PFSK-1 (cell line): ENCODE measurements around the gene POLD1.

ENCODE experiments used
- FOXP2 ChIP-seq: optimal IDR thresholded peaks from 2 replicates; pipeline ENCODE3; 2011; ENCODE audit warnings: borderline replicate concordance, control low read depth, inconsistent platforms; ENCODE audit not compliant: insufficient read depth; ENCODE audit errors: extremely low read length, extremely low read depth
- POLR2AphosphoS5 ChIP-seq: IDR thresholded peaks from 2 replicates; pipeline ENCODE4 v1.6.1; 2012; ENCODE audit warnings: low read depth, mild to moderate bottlenecking, control low read depth, low read length, moderate library complexity
- SIN3A ChIP-seq: IDR thresholded peaks from 2 replicates; pipeline ENCODE4 v1.6.1; 2012; ENCODE audit warnings: mild to moderate bottlenecking, low read length, moderate library complexity, borderline replicate concordance; ENCODE audit not compliant: insufficient read depth
- TAF1 ChIP-seq: IDR thresholded peaks from 2 replicates; pipeline ENCODE4 v1.6.1; 2012; ENCODE audit warnings: low read length, control low read depth, borderline replicate concordance; ENCODE audit not compliant: insufficient read depth
- TF ChIP-seq, protein P1 (sequence below), 2 experiments: IDR thresholded peaks; 2 replicates each; pipeline versions ENCODE4 v1.6.1 to v1.8.0; 2011 to 2012; ENCODE audit warnings: low read depth in 2 of 2, low read length in 2 of 2, control low read depth in 1 of 2, inconsistent platforms in 1 of 2, mild to moderate bottlenecking in 1 of 2, moderate library complexity in 1 of 2; ENCODE audit not compliant: insufficient read depth in 1 of 2

POLD1 gene

DNA sequence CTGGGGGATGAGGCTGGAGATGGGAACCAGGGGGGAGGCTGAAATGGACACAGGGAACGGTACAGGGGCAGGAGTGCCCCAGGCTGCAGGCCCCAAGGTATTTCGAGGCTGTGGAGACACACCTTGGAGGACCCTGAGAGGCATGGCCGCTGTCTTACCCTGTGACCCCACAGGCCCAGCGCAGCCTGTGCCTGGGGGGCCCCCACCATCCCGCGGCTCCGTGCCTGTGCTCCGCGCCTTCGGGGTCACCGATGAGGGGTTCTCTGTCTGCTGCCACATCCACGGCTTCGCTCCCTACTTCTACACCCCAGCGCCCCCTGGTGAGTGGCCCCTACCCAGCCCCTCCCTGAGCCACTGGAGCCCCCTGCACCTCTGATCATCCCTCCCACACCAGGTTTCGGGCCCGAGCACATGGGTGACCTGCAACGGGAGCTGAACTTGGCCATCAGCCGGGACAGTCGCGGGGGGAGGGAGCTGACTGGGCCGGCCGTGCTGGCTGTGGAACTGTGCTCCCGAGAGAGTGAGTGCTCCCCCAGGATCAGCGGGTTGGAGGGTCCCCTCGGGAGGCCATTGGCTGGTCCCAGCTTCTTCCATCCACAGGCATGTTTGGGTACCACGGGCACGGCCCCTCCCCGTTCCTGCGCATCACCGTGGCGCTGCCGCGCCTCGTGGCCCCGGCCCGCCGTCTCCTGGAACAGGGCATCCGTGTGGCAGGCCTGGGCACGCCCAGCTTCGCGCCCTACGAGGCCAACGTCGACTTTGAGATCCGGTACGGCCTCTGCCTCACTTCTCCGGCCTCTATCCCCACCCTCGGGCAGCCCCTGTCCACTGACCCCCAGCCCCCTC lies 17.7 kb downstream of the POLD1 start:
- TF ChIP-seq FOXP2 (no peak), POLR2AphosphoS5 (no peak), TAF1 (no peak), SIN3A (no peak)
- TF ChIP-seq, protein P1, sequence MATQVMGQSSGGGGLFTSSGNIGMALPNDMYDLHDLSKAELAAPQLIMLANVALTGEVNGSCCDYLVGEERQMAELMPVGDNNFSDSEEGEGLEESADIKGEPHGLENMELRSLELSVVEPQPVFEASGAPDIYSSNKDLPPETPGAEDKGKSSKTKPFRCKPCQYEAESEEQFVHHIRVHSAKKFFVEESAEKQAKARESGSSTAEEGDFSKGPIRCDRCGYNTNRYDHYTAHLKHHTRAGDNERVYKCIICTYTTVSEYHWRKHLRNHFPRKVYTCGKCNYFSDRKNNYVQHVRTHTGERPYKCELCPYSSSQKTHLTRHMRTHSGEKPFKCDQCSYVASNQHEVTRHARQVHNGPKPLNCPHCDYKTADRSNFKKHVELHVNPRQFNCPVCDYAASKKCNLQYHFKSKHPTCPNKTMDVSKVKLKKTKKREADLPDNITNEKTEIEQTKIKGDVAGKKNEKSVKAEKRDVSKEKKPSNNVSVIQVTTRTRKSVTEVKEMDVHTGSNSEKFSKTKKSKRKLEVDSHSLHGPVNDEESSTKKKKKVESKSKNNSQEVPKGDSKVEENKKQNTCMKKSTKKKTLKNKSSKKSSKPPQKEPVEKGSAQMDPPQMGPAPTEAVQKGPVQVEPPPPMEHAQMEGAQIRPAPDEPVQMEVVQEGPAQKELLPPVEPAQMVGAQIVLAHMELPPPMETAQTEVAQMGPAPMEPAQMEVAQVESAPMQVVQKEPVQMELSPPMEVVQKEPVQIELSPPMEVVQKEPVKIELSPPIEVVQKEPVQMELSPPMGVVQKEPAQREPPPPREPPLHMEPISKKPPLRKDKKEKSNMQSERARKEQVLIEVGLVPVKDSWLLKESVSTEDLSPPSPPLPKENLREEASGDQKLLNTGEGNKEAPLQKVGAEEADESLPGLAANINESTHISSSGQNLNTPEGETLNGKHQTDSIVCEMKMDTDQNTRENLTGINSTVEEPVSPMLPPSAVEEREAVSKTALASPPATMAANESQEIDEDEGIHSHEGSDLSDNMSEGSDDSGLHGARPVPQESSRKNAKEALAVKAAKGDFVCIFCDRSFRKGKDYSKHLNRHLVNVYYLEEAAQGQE (IDR thresholded peaks at IDR 0.05; ENCODE audit: insufficient read depth in 1 of 2, low read depth in 2 of 2, low read length in 2 of 2): no peak

DNA sequence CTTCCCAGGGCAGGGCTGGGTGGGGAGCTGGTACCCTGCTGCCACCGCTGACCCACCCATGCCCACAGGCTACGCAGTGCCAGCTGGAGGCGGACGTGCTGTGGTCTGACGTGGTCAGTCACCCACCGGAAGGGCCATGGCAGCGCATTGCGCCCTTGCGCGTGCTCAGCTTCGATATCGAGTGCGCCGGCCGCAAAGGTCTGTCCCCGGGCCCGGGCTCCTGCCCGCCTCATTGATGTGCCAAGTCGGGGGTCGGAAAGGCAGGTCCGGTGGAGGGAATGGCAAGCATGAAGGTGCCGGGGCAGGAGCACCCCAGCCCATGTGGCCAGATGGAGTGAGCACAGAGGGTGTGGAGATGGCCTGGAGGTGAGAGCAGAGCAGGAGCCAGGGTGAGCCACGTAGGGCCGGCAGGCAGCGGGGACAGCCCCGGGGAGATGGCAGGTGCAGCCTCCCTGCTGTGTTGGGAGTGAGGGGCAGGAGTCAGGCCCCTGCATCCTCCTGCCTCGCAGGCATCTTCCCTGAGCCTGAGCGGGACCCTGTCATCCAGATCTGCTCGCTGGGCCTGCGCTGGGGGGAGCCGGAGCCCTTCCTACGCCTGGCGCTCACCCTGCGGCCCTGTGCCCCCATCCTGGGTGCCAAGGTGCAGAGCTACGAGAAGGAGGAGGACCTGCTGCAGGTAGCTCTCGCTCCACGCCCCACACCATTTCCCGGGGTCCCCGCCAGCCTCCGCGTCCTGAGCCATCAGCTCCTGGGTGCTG lies 18.6 kb downstream of the POLD1 start:
- no peak for TF ChIP-seq TAF1
- no peak for TF ChIP-seq FOXP2
- no peak for TF ChIP-seq SIN3A
- TF ChIP-seq, protein P1 (IDR thresholded peaks at IDR 0.05; ENCODE audit: insufficient read depth in 1 of 2, low read depth in 2 of 2, low read length in 2 of 2): no peak

DNA sequence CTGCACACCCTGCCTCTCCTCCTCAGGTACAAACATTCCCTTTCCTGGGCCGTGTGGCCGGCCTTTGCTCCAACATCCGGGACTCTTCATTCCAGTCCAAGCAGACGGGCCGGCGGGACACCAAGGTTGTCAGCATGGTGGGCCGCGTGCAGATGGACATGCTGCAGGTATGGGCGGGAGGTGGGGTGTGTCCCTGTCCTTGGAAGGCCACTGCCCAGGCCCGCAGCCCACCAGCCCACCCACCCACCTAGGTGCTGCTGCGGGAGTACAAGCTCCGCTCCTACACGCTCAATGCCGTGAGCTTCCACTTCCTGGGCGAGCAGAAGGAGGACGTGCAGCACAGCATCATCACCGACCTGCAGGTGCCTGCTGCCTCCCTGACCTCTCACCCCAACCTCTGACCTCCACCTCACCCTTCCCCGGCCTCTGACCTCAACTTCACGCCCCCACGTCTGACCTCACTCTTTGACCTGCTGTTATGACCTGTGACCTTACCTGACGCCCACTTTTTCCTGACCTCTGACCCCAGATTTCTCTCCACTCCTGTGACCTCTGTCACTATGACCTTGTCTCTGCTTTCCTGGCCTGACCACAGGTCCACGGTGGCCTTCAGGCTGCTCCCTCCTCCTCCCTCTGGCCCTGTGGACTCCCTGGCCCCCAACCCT lies 22.1 kb downstream of the POLD1 start:
- TF ChIP-seq POLR2AphosphoS5 (no peak), SIN3A (no peak), FOXP2 (no peak), TAF1 (no peak)
- TF ChIP-seq, protein P1 (IDR thresholded peaks at IDR 0.05; ENCODE audit: insufficient read depth in 1 of 2, low read depth in 2 of 2, low read length in 2 of 2): no peak

DNA sequence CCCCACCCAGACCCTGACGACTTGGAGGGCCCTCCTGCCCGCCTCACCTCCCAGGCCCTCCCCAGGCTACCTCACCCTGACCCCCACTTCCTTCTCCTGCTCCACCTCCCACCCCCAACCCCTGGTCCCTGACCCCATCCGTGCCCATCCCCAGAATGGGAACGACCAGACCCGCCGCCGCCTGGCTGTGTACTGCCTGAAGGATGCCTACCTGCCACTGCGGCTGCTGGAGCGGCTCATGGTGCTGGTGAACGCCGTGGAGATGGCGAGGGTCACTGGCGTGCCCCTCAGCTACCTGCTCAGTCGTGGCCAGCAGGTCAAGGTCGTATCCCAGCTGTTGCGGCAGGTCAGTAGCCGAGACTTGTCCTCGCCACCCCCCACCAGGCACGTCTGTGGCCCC lies 22.7 kb downstream of the POLD1 start:
- TF ChIP-seq POLR2AphosphoS5 (no peak), SIN3A (no peak), FOXP2 (no peak), TAF1 (no peak)
- TF ChIP-seq, protein P1 (IDR thresholded peaks at IDR 0.05; ENCODE audit: insufficient read depth in 1 of 2, low read depth in 2 of 2, low read length in 2 of 2): no peak
